Stimulated activated CD4-positive, alpha-beta T cell treated with anti-CD3 and anti-CD28 coated beads, Interleukin-4, amount 100 ng/mL, for 48 hours (primary cell): ENCODE results near the gene LRRC32.

Source experiments
- DNase-seq, 2 donors: peaks; one replicate each; pipeline ENCODE4 v3.0.0-alpha.2; 2020; ENCODE audit warnings: low read depth in 2 of 2

LRRC32 gene

DNA sequence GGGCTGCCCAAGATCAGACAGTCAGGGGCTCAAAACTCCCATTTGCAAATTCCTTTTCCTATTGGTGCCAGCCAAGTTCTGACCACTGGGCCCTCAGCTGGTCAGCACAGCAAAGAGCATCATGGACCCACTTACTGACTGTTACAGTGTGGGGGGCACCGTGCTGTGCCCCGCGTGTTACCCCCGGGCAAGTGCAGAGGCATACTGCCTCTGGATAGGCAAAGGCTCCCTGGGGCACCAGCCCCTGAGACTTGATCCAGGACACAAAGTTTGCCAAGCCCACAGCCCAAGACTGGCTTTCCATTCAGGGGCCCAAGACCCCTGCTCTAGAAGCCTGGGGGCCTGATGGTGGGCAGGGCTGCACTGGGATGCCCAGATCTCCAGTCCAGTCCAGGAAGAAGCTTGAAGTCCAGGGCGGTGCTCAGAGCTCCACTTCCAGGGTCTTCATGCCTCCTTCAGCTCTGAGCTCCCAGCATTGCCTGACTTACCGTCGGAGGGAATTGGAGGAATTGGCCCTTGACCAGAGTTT is 6.6 kb downstream of the LRRC32 start:
- no peak for DNase-seq

DNA sequence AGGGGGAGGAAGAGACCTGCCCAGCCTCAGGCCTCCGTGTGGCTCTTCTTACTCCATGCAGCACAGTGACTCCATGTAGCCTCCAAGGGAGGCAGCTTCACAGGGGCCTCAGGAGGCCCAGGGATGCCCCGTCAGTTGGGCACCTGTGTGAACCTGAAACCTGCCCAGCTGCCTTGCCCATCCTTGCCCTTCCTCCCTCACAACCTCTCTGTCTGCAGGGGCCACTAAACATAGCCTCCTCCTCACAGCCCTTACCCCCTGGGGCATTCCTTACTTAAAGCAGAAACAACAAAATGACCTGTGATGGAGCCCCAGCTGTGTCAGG is 7.1 kb downstream of the LRRC32 start:
- no peak for DNase-seq

DNA sequence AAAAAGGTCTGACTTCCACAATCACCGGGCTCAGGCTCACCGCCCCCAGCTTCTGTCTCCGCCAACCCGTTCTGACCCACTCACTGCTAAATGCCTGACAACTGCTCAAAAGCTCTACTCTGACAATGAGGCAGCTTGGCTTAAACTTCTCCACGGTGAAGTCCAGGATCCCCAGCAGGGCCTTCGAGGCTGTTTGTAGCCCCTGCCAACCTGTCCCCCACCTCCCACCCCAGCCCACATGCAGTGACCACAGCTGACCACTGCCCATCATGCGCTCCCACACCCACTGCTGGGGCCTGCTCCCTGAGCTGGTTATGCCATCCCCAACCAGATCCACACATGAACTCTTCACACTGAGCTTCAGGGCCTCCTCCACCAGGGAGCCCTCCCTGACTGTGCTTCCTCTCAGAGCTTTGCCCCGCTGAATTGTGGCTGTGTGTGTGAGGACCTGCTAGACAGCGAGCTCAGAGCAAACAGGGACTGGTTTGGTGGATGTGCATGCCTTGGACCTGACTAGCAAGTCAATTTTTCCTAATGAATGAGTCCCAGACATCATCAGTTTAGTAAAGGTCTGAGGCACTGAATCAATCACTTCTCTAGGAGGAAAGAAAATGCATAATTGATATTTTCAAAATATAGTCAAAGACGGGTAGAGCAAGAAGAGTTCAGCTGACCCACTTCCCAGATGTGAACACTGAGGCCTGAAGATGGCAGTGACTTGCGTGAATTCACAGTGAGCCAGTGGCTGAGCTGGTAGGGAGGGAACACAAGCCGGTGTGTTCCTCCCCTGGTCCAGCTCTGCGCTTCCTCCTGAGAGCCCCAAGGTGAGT is 7.7 kb downstream of the LRRC32 start:
- DNase-seq, result no peak

DNA sequence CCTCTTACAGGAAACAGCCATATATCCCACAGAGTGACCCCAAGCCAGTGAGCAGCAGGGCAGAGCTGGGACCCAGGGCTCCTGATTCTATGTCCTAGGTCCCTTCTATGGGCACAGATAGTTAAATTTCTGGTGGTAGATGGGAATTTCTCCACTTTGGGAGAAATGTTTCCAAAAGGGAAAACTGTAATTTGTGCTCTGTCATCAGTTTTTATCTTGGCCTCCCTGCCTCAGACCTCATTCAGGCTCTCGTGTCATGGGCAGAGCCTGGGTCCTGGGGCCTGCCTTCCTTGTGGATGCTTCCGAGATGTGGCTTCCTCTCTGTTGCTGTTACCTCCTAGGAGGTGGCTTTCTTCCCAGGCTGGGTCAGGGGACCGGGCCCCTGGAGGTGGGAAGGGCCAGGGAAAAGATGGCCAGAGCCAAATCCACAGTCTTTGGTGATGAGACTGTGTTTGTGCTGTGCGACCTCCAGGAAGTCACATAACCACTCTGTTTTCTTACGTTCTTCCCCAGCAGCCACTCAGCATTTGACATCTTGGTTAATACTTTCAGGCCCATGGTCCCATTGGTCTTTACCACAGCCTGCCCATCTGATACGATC is 8.6 kb downstream of the LRRC32 start:
- DNase-seq, result no peak

DNA sequence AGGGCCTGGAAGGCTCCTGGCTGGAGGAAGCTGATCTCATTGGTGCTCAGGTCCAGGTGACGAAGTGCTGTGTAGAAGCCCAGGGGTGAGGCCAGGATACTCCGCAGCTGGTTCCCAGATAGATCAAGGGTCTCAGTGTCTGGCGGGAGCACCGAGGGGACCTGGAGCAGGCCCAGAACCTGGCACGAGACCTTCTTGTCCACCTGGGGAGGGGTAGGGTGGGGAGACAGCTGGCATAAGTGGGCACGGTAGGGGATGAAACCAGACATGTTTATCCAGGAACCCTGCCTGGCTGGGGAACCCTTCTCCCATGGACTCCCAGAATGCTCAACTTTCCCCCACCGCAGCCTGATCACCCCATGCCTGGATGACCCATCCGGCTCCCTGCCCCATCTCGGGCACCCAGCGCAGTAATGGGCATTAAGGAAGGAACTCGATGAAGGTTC is 9.2 kb downstream of the LRRC32 start:
- DNase-seq, result no peak

DNA sequence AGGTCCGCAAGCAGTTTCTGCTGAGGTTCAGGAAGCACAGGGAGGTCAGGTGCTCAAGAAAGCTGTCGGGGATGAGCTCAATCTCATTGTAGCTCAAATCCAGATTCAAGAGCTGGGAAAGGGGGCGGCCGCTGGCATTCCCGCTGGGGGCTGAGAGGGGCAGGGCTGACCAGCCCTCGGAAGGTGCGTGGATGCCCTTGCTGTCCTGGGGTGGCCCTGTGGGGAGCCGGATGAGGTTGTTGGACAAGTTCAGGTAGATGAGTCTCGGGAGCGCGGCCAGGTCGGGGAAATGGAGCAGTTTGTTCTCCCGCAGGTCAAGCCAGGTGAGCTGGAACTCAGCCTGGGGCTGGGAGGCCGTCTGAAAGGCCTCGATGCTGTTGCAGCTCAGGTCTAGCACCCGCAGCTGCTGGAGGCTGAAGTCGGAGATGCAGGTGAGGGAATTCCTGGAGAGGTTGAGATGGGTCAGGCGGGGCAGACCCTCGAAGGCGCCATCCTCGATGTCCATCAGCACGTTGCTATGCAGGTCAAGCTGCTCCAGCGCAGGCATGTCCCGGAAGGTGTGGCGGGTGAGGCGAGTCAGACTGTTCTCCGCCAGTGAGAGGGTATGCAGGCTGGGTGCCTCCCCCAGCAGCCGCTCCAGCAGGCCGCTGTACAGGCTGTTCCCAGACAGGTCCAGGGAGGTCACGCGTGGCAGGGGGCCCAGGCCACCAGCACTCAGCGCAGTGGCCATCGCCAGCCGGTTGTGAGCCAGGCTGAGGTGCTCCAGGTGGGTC is 9.8 kb downstream of the LRRC32 start:
- no peak for DNase-seq

DNA sequence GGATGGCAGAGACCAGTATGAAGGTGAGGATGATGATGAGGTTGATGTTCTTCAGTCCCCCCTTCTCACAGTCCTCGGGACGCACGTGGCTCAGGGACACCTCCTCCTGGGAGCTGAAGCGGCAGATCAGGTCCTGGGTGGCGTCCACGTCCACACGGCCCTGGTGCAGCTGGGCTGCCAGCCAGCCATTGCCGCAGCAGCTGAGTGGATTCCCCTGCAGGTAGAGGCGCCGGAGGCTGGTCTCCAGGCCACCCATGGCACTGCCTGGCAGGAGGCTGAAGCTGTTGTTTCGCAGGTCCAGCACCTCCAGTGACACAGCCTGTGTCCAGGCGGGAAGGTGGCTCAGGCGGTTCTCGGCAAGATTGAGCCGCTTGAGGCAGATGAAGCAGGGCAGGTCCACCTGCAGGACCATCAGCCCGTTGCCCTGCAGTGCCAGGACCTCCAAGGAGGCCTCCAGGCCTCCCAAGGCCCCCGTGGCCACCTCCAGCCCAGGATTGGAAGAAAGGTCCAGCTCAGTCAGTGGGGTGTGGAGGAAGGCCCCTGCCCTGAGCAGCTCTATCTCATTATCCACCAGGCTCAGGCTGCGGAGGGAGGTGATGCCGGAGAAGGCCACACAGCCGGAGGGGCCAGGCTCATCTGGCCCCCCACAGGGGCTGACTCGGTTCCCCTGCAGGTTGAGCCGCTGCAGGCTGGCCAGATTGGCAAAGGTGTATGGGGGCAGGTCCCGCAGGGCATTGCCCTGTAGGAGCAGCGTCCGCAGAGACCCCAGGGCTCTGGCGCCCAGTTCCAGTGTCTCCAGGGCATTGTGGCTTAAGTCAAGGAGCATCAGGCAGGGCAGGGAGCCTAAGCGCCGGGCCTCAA is 10.6 kb downstream of the LRRC32 start:
- DNase-seq, result no peak

DNA sequence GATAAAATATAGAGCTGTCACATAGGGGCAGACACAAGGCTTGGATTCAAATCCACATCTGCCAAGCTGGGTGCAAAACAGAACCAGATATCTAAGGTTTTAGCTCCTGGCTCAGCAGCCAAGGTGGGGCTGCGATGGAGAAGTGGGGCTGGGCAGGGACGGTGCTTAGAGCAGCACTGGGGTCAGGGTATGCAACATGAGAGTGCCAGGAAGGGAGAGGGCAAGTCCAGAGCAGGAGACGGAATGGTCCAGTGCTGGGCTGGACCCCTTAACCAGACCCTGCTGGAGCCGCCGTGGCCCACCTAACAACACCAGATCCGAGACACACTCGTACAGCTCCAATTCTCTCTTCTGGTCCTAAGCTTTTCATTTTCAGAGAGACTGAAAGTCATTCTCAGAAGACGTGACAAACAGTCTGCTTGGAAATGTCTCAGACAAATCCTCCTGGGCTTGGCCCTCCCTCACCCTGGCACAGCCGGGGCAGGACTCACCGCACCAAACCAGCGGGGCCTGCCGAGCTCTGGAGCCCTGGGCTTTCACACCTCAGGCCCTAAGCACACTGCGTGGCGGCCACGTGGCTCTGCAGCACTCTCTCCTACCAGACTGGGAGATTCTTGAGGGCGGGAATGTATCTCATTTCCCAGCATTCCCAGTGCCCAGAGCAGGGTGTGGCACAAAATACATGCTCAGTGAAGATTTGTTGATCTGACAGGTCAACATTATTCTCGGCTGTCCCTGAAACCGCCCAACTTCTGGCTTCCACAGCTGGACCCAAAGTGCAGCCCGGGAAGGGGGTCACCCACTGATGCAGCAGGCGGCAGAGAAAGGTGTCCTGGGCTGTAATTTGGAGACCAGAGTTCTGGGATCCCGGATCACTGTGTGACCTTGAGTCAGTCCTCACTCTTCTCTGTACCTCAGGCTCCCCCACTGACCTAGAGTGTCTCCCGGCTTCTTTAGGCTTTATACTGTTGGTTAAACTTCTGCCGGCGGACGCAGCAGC is 11.6 kb downstream of the LRRC32 start:
- no peak for DNase-seq

DNA sequence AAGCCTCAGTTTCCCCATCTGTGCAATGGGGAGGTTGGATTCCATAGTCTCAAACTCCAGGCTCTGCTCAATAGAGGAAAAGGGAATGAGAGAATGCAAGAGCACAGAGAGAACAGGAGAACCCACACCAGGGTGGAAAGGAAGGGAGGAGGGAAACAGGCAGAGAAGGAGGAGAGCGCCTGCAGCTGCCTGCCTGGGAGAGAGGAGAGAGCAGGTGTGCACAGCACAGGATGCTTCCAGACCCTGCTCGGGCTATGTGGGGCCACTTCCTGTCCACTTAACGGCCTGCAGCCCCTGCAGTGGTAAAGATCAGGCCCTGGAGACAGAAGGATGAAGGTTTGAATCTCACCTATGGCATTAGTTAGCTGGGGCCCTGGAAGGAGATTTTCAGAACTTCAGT is 12.3 kb downstream of the LRRC32 start:
- DNase-seq, result no peak

DNA sequence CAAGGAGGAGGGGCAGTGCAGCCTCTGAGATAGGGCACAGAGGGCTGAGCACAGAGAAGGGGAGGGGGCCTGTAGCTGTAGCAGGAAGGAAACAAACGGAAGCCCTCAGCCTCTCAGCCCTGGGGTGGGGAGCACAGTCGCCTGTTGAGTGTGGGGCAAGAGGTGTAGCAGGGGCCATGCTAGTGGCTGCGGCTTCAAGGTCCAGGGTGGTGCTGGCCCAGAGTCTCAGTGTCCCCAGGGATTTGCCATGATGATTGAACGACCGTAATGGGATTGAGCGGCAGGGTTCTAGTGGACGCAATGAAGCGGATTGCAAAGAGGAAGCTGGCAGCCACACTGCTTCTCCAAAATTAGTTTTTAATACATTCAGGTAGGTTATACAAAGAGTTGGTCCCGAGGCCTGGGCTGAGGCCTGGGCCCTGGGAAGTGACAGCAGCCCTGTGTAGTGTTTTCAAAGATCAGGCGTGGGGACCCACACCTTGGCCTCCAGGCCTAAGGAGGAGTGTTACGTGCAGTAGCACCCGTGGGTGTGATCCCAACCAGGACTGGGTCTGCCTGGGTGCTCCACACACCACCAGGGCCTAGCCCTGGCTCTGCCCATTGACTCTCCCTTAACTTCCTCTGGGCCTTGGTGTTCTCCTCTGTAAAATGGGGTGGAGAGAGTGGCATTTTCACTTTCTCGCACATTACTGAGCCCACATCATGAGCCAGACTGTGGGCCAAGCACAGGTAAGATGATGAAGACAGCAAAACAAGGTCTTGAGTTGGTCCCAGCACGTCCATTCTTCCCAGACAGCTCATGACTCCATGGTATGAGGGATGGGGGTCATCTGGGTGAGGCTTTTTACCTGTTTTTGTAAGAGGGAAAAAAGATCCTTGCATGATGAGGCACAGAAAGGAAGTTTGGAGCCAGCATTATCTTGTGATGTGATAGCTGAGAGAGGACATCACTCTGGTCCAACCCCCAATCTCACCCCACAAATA is 13.1 kb downstream of the LRRC32 start:
- no peak for DNase-seq

DNA sequence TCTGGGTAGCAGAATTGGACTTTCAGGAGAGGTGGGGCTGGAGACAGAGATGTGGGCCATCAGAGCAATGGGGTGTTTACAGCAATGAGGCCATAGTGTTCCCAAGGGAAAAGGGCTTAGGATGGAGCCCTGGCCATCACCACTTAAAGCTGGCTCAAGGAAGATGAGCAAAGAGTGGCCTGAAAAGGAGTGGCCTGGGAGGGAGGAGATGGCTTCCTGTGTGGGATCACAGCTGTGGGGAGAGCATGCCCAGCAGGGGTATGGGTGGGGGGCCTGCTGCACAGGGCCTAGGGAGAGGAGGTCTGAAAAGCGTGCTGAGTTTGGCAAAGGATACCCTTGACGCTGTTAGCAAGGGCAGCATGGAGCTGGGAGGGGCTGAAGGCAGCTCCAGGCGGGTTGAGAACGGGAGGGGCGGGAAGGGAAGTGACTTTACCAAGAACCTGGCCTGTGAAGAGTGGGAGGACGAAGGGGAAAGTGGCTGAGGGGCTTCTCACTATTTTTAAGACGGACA is 13.9 kb downstream of the LRRC32 start:
- DNase-seq, result no peak

DNA sequence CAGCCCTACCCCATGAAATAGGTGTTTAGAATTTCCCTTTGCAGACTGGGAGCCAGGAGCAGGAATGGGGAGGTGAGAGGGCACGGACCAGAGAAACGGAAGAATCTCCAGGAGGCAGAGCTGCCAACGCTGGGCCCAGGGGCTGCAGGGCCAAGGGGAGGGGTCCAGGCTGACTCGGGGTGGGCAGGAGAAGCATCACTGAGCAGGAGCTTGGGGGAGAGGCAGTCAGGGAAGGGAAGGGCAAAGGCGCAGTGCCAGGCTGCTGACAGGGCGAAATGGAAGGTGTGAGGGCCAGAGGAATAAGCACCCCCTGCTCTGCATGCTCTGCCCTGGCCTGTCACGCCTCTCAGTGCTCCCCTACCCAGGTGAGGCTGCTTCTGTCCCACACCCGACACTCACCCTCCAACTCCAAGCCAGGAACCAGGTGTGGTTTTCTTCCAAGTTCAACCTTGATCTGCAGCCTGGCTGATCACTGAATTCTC is 14.5 kb downstream of the LRRC32 start:
- DNase-seq, result no peak

DNA sequence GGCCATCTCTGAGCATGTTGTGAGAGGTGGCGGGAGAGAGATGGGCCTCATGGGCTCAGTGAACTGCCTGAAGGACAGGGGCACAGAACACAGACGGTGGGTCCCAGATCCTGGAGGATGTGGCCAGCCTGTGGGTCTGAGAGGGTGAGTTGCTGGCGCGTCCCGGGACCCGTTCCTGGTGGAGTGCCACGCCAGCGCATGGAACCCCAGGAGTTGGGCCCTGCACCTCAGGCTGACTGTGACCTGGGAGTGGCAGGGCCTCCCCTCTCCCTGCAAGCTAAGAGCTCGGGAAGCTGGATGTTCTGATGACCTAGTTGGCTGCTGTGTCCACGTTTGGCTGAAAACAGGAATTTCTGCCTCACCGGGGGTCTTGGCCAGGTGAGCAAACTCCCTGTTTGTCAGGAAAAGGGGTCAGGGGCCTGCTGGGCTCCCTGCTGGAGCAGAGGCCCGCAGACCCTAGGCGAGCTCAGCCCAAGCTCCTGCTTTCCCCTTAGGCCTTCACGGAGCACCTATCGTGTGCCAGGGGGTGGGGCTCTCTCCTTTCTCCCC is 15.0 kb downstream of the LRRC32 start:
- no peak for DNase-seq

DNA sequence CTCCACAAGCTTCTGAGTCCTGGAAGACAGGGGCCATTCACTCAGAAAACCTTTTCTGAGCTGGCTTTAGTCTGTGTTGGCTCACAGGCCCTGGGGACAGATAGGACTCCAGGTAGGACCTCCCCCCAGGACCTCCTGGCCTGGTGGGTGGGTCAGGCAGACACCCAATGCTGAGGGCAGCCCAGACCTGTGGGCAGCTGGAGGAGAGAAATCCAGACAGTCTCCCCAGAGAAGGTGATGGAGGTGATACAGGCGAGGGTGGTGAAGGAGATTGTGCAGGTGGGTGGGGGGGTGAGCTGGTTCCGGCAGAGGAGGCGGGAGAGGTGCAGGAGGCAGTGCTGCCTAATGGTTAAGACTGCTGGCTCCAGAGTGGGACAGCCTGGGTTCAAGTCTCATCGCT is 15.6 kb downstream of the LRRC32 start:
- DNase-seq, result no peak

DNA sequence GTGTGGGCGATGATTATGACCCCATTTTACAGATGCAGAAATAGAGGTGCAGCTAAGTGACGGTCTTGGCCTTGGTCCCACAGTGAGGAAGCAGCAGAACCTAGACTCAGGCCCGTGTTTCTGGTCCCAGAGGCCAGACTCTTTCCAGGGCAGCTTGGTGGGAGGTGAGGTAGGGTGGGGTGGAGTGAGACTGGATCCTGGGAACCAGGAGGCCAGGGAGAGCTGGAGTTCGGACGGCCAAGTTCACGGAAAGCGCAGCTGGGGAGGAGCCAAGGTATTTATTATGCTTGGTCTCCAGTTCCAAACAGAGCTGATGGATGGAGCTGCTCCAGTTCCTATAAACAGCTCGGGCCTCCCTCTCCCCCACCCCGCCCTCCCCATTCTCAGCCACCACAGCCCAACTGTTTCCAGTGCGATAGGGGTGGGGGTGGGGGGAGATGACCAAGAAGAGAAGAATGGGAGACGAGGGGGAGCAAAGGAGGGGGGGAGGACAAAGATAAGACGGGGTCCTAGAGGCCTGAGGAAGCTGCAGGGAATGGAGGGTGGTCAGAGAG is 16.2 kb downstream of the LRRC32 start:
- no peak for DNase-seq

DNA sequence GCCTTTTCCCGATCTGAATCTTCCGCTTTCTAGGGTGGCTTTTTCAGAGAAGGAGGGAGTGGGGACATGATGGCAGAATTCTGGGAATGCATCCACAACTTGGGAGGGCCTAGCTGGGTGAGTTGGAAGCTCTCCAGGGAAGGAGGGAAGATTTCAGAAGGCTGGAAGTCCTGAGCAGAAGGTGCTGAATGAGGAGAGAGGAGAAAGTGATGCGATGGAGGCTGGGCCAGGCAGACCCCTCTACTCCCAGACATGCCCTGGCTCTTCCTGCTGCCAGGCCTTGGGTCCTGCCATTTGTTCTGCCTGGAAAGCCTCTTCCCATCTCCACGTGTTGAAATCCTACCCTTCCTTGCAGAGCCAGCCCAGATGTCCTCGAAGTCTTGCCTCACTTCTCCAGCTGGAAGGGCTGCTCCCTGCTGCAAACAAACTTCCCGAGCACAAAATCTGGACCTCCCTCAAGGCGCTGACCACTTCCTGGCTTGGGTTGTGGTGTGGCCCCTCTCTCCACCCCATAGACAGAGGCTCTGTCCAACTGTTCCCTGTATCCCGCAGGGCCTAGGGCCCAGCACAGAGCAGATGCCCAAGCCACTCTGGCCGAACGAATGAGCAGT is 16.8 kb downstream of the LRRC32 start:
- no peak for DNase-seq

DNA sequence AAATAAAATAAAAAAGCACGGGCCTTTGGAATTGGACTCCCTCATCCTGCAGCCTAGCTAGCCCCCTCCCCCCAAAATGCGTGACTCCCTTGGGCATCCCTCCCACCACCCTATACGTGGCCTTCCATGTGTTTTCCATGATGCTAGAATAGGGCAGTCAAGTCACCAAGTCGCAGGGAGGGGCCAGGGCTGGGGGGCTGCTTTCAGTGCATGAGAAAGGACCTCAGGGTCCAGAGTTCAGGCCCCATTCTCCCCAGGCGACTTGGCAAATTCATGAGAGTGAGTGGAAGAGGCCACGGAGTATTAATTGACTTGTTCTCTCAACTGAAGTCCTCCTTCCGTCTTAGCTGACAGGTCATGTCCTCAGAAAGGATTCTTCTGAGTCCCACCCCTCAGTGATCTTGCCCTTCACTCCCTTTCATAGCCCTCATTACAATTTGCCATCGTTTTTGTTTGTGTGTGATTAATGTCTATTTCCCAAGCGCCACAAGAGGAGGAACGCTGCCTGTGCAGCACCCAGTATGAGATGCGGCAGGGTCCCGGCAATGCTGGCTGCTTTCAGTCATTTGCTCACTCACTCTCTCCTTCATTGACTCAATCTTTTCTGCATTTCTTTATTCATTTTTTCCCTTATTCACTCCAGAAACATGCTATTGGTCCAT is 17.4 kb downstream of the LRRC32 start:
- no peak for DNase-seq
